ENCODE results near the gene OR8K1. TPM values are rescaled to one million over a fixed set of nuclear protein-coding genes. Genes with fewer than 3 reads are reported as not detected.

The OR8K1 gene
- total RNA-seq, 4 donors from 2014 or later, result not detected

DNA sequence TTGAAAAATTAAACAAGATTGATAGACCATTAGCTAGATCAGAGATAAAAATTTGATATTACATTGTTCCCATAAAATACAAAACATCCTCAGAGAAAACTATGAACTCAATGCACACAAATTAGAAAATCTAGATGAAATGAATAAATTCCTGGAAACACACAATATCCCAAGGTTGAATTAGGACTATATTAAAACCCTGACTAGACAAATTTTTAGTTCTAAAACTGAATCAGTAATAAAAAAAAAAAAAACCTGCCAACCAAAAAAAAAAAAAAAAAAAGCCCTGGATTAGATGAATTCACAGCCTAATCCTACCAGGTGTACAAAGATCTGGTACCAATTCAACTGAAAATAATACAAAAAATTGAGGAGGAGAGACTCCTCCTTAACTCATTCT, 5.5 kb upstream of the OR8K1 start:
- DNase-seq (ENCODE audit: low spot score in 2 of 2), result no peak
- H3K4me3 ChIP-seq (ENCODE audit: low read depth, poor library complexity, severe bottlenecking), result no peak overlapping the region
- intact Hi-C loops (cut with DNase I; ENCODE audit: low total_unique reads), result no loop called here
- TF ChIP-seq POLR2A (IDR thresholded peaks at IDR 0.05) (no peak), CTCF (IDR thresholded peaks at IDR 0.05) (no peak)

DNA sequence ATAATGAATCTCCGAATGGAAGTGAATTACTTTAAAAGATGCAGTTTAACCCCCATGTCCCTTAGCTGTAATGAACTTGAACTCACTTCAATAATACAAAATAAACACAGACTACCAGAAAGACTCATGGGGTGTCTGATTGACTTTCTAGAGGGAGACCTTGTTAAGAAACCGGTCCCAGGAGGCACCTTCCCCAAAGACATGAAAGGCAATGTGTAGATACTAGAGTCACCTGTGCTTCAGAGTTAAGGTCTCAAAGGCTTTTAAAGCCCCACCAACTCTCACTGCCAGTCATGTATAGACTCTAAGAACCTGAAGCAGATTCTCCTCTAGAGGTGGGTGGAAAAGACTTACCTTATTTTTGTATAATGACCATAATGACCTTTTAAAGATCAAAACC, 8.2 kb downstream of the OR8K1 start, which contains the start of gene OR8J1:
TSS of gene OR8J1 (plus strand) at position 301 of the 400 bp plus-strand sequence. CDS start 5,956 bp downstream, outside the sequence.
- intact Hi-C loops (cut with DNase I; ENCODE audit: low total_unique reads), result no loop called here
- H3K4me3 ChIP-seq (ENCODE audit: low read depth, poor library complexity, severe bottlenecking), result no peak within 1 kb of the TSS
- WGBS, 2 donors, result 46 to 73% methylated on average over 2 of the region's 2 CpGs
- TF ChIP-seq CTCF (IDR thresholded peaks at IDR 0.05) (no peak), POLR2A (IDR thresholded peaks at IDR 0.05) (no peak)
- no peak for DNase-seq (ENCODE audit: low spot score in 2 of 2)

- DNase-seq (ENCODE audit: low spot score in 2 of 2), result no peak
- no peak within 1 kb of the TSS for H3K4me3 ChIP-seq (ENCODE audit: low read depth, poor library complexity, severe bottlenecking)
- TF ChIP-seq CTCF (IDR thresholded peaks at IDR 0.05) (no peak), POLR2A (IDR thresholded peaks at IDR 0.05) (no peak)
- intact Hi-C loops (cut with DNase I; ENCODE audit: low total_unique reads), result no loop called here
- 78 to 79% methylated on average over 2 of the region's 2 CpGs for WGBS, 2 donors
Measured at GRCh38 chr11:56375324-56375723, 29.5 kb downstream of the OR8K1 start, which contains the start of gene OR8U1. Gene OR8U1, plus strand, starts transcription at chr11:56375624. Its CDS starts 0 bp downstream, at chr11:56375624.

- intact Hi-C loops (cut with DNase I; ENCODE audit: low total_unique reads), result no loop called here
- no peak overlapping the region for H3K4me3 ChIP-seq (ENCODE audit: low read depth, poor library complexity, severe bottlenecking)
- TF ChIP-seq POLR2A (IDR thresholded peaks at IDR 0.05) (no peak), CTCF (IDR thresholded peaks at IDR 0.05) (no peak)
- no peak for DNase-seq (ENCODE audit: low spot score in 2 of 2)
- WGBS, 2 donors, result 83 to 85% methylated on average over 2 of the region's 2 CpGs
Measured at GRCh38 chr11:56380120-56380519, 34.3 kb downstream of the OR8K1 start.

GRCh38 chr11:56394381-56394780, 48.5 kb downstream of the OR8K1 start:
- intact Hi-C loops (cut with DNase I; ENCODE audit: low total_unique reads), result no loop called here
- 91 to 92% methylated on average over 3 of the region's 3 CpGs for WGBS, 2 donors
- TF ChIP-seq POLR2A (IDR thresholded peaks at IDR 0.05), result no peak
- no peak for TF ChIP-seq CTCF (IDR thresholded peaks at IDR 0.05)
- no peak overlapping the region for H3K4me3 ChIP-seq (ENCODE audit: low read depth, poor library complexity, severe bottlenecking)
- no peak for DNase-seq (ENCODE audit: low spot score in 2 of 2)

GRCh38 chr11:56396047-56396446, 50.2 kb downstream of the OR8K1 start:
- 45 to 60% methylated on average over 3 of the region's 3 CpGs for WGBS, 2 donors

More at GRCh38 chr11:56396047-56396446, 50.2 kb downstream of the OR8K1 start:
- no peak for DNase-seq (ENCODE audit: low spot score in 2 of 2)
- no peak overlapping the region for H3K4me3 ChIP-seq (ENCODE audit: low read depth, poor library complexity, severe bottlenecking)
- TF ChIP-seq CTCF (IDR thresholded peaks at IDR 0.05) (no peak), POLR2A (IDR thresholded peaks at IDR 0.05) (no peak)
- intact Hi-C loops (cut with DNase I; ENCODE audit: low total_unique reads), result no loop called here
